Measurements from ENCODE around the gene PAQR8. TPM values are rescaled to one million over a fixed set of nuclear protein-coding genes. Genes with fewer than 3 reads are reported as not detected.
A peak's percentile ranks its signal among the peaks of the same experiment; 100 is the strongest.

The PAQR8 gene
- total and polyA plus RNA-seq, 2 of the 13 experiments (the other 11 are each of a cell fraction or from before 2014, with no cell fraction given), result 37.7 to 50.7 TPM

- in situ Hi-C loops (cut with HindIII; ENCODE audit: extremely low pct_ligation_motif_present, low pct_unique_long_range_greater_than_20kb), result no loop called here
- intact Hi-C loops (cut with micrococcal nuclease; ENCODE audit: unreplicated experiment), result no loop called here
- Histone ChIP-seq H3K9ac (ENCODE audit: insufficient read depth, low read depth, low read length) (no peak overlapping the region), H3K27me3 (ENCODE audit: control insufficient read depth in 1 of 2, insufficient read depth in 2 of 2, low read length in 2 of 2) (no peaks in the 10 kb centered on the region), H2AFZ (ENCODE audit: low read length) (no peak overlapping the region), H3K36me3 (replicated peaks in 1 of 2; ENCODE audit: control insufficient read depth in 1 of 2, insufficient read depth in 2 of 2, low read length in 2 of 2) (no peaks in the 10 kb centered on the region), H3K4me3 (replicated peaks in 1 of 3; ENCODE audit: insufficient read depth in 1 of 3, low read depth in 2 of 3, low read length in 3 of 3) (no peak overlapping the region), H3K4me1 (ENCODE audit: insufficient read depth, low read length) (peaks cover 18% of the 10 kb centered on the region), H3K27ac (ENCODE audit: extremely low read length, insufficient read depth, low read length) (no peak overlapping the region), H4K20me1 (ENCODE audit: insufficient read depth, low read length) (no peaks in the 10 kb centered on the region), H3K79me2 (ENCODE audit: insufficient read depth, low read length) (no peaks in the 10 kb centered on the region), H3K4me2 (ENCODE audit: low read depth, low read length) (no peak overlapping the region), H3K9me3 (ENCODE audit: low read length) (no peaks in the 10 kb centered on the region)
- TF ChIP-seq ELF1 (CRISPR knock-in tag; IDR thresholded peaks at IDR 0.05) (no peak), ATRX (CRISPR knock-in tag; IDR thresholded peaks at IDR 0.05; ENCODE audit: borderline replicate concordance) (no peak), ZBED4 (CRISPR knock-in tag; IDR thresholded peaks at IDR 0.05; ENCODE audit: borderline replicate concordance) (no peak), LCORL (IDR thresholded peaks at IDR 0.05) (no peak), LCORL (CRISPR knock-in tag; IDR thresholded peaks at IDR 0.05) (no peak), ATM (IDR thresholded peaks at IDR 0.05; ENCODE audit: borderline replicate concordance) (no peak)
- DNase-seq (ENCODE audit: low spot score) (no peak), FAIRE-seq (peak; percentile 66), ATAC-seq (no peak)
- CTCF ChIA-PET (ENCODE audit: low intra/inter-chr PET ratio, low total read pairs), result no interaction called here
- 95% methylated on average over 2 of the region's 2 CpGs for WGBS (ENCODE audit: low lambda C conversion rate)
- no TSS peak for BruUV-seq (replicated peaks)
- POLR2A ChIA-PET, result interaction anchor here (1.4 kb wide), 1 partner anchor 16 kb away, joined by 4 read pairs; no protein-coding TSS in a partner anchor
These were observed 20.2 kb upstream of the PAQR8 start for GRCh38 chr6:52341561-52342260.
